PC-3 (cell line): Measurements from ENCODE around the gene HBB. TPM values are rescaled to one million over a fixed set of nuclear protein-coding genes. Genes with fewer than 3 reads are reported as not detected.
A peak's percentile ranks its signal among the peaks of the same experiment; 100 is the strongest.

Experiments used
- ATAC-seq: fragments of 200-7000 bp; cut with Tn5 transposase; 2 replicates; pipeline ENCODE4 v1.9.1; 2020; ENCODE audit warnings: mild to moderate bottlenecking, moderate library complexity
- BruUV-seq: library from RNA; stranded (reverse); fragments of 400-500 nt; replicated peaks from 2 replicates; lab custom pipeline; 2021; lab: Mats Ljungman, UMichigan
- CTCF ChIA-PET: fragments of 300-600 bp; sonication (Branson Sonifier 250); formaldehyde crosslinking; loops from one replicate; lab custom pipeline; 2022; ENCODE audit warnings: antibody characterized with exemption; lab: Charles Lee
- POLR2A ChIA-PET: fragments of 300-600 bp; sonication (Branson Sonifier 250); formaldehyde crosslinking; loops from one replicate; lab custom pipeline; 2022; ENCODE audit warnings: antibody characterized with exemption; ENCODE audit not compliant: unreplicated experiment; lab: Charles Lee
- DNase-seq: peaks from one replicate; pipeline ENCODE4 v3.0.0-alpha.2; 2015
- H2AFZ ChIP-seq: fragments of 300-600 bp; sonication (generic); 2 replicates; pipeline ENCODE4 v1.6.0; 2016; ENCODE audit warnings: antibody characterized with exemption, low read length
- H3F3A ChIP-seq: fragments of 300-600 bp; sonication (generic); one replicate; pipeline ENCODE4 v1.6.0; 2017; ENCODE audit warnings: antibody characterized with exemption, low read length, control low read depth, mild to moderate bottlenecking; ENCODE audit not compliant: unreplicated experiment
- H3K27ac ChIP-seq: fragments of 300-600 bp; sonication (generic); 2 replicates; pipeline ENCODE4 v1.5.1; 2016; ENCODE audit warnings: mild to moderate bottlenecking, low read length
- H3K27me3 ChIP-seq: fragments of 300-600 bp; sonication (generic); 2 replicates; pipeline ENCODE4 v1.6.1; 2016; ENCODE audit warnings: low read length, mixed read lengths
- H3K36me3 ChIP-seq: fragments of 300-600 bp; sonication (generic); 2 replicates; pipeline ENCODE4 v1.6.1; 2016; ENCODE audit warnings: low read depth, mixed run types, low read length, mixed read lengths
- H3K4me1 ChIP-seq: fragments of 300-600 bp; sonication (generic); 2 replicates; pipeline ENCODE4 v1.5.1; 2016; ENCODE audit warnings: low read length; ENCODE audit not compliant: insufficient read depth
- H3K4me2 ChIP-seq: fragments of 300-600 bp; sonication (generic); 2 replicates; pipeline ENCODE4 v1.6.0; 2016; ENCODE audit warnings: low read length
- H3K4me3 ChIP-seq: fragments of 300-600 bp; sonication (generic); 2 replicates; pipeline ENCODE4 v1.5.1; 2016; ENCODE audit warnings: mild to moderate bottlenecking, low read length, mixed read lengths
- H3K79me2 ChIP-seq: fragments of 300-600 bp; sonication (generic); 2 replicates; pipeline ENCODE4 v1.6.1; 2017; ENCODE audit warnings: low read length, mixed read lengths
- H3K9ac ChIP-seq: fragments of 300-600 bp; sonication (generic); 2 replicates; pipeline ENCODE4 v1.6.0; 2016; ENCODE audit warnings: mild to moderate bottlenecking, low read length
- H3K9me2 ChIP-seq: fragments of 300-600 bp; sonication (generic); replicated peaks from 2 replicates; pipeline ENCODE4 v1.6.1; 2016; ENCODE audit warnings: mixed run types, low read length, mixed read lengths
- H3K9me3 ChIP-seq: fragments of 300-600 bp; sonication (generic); 2 replicates; pipeline ENCODE4 v1.6.1; 2016; ENCODE audit warnings: low read length, mixed read lengths
- H4K20me1 ChIP-seq: fragments of 300-600 bp; sonication (generic); 2 replicates; pipeline ENCODE4 v1.6.1; 2016; ENCODE audit warnings: low read length, mixed read lengths
- EZH2 ChIP-seq: fragments of 300-600 bp; sonication (generic); IDR thresholded peaks from one replicate; pipeline ENCODE4 v1.6.1; 2017; ENCODE audit warnings: antibody characterized with exemption, mild to moderate bottlenecking, low read length; ENCODE audit not compliant: unreplicated experiment
- EZH2phosphoT487 ChIP-seq: fragments of 300-600 bp; sonication (generic); IDR thresholded peaks from 2 replicates; pipeline ENCODE4 v1.6.1; 2018; ENCODE audit warnings: mild to moderate bottlenecking, antibody characterized with exemption, low read length, borderline replicate concordance
- intact Hi-C: fragments of 100-400 bp; cut with micrococcal nuclease; formaldehyde crosslinking; loops from 2 replicates; pipeline ENCODE4 v1.9.0; 2023
- total RNA-seq: library from RNA; depleted of rRNA; stranded (reverse); fragments of >200 nt; gene quantifications from 2 replicates; pipeline ENCODE4 v1.2.3, GENCODE V29; 2014
- TF ChIP-seq, protein P1 (sequence below): fragments of 300-600 bp; sonication (generic); conservative IDR thresholded peaks from 2 replicates; pipeline ENCODE4 v1.5.1; 2017; ENCODE audit warnings: antibody characterized with exemption, low read depth, mild to moderate bottlenecking, low read length

The HBB gene
- total RNA-seq, 1 experiment from 2014 or later = not detected

DNA sequence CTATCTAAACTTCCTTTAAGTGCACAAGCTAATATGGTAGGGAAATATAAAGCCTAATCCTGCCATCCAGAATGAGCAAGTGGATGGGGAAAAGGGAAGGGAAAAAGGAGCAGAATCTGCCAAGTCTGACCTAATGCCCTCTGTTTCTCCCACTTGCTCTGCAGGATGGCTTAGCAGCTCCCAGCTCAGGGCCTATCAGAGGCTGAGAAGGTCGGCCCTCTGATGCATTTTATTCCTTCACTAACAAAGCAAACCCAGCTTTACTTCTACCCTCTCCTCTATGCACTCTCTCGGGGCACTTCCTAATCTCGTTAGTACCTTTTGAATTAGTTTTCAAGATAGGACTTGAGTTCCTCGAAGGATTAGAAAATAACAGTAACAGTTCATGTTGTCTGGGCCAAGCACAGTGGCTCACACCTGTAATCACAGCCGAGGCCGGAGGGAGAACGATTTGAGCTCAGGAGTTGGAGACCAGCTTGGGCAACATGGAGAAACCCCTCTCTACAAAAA lies 16.4 kb downstream of the HBB start:
- H3K4me2 ChIP-seq = no peak overlapping the region
- H2AFZ ChIP-seq = no peak overlapping the region
- H3K27ac ChIP-seq = no peak overlapping the region
- BruUV-seq = no TSS peak
- ChIA-PET CTCF (no interaction called here), POLR2A (no interaction called here)
- no peaks in the 10 kb centered on the region for H3F3A ChIP-seq
- no peaks in the 10 kb centered on the region for H3K9me3 ChIP-seq
- no peaks in the 10 kb centered on the region for H4K20me1 ChIP-seq
- TF ChIP-seq, protein P1, sequence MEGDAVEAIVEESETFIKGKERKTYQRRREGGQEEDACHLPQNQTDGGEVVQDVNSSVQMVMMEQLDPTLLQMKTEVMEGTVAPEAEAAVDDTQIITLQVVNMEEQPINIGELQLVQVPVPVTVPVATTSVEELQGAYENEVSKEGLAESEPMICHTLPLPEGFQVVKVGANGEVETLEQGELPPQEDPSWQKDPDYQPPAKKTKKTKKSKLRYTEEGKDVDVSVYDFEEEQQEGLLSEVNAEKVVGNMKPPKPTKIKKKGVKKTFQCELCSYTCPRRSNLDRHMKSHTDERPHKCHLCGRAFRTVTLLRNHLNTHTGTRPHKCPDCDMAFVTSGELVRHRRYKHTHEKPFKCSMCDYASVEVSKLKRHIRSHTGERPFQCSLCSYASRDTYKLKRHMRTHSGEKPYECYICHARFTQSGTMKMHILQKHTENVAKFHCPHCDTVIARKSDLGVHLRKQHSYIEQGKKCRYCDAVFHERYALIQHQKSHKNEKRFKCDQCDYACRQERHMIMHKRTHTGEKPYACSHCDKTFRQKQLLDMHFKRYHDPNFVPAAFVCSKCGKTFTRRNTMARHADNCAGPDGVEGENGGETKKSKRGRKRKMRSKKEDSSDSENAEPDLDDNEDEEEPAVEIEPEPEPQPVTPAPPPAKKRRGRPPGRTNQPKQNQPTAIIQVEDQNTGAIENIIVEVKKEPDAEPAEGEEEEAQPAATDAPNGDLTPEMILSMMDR = no peak
- TF ChIP-seq EZH2 (no peak), EZH2phosphoT487 (no peak)
- H3K4me3 ChIP-seq = no peak overlapping the region
- no peaks in the 10 kb centered on the region for H3K36me3 ChIP-seq
- H3K9me2 ChIP-seq = no peaks in the 10 kb centered on the region
- ATAC-seq = no peak
- H3K27me3 ChIP-seq = no peaks in the 10 kb centered on the region
- no peaks in the 10 kb centered on the region for H3K79me2 ChIP-seq
- H3K4me1 ChIP-seq = no peaks in the 10 kb centered on the region
- intact Hi-C loops = no loop called here
- no peak for DNase-seq
- no peak overlapping the region for H3K9ac ChIP-seq

DNA sequence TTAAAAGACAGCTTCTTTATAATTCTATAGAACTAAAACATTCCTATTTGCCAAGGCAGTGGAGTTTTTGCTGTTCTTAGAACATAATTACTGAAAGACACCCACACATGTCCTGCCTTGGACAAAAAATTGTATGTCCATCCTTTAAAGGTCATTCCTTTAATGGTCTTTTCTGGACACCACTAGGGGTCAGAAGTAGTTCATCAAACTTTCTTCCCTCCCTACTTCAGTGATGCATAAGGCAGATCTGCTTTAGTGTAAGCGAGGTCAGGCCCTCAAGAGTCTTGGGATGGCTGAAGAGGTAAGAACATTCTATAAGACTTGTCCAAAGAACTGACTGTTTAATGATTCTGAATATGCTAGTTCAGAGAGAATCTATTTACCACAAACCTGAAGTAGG lies 22.1 kb downstream of the HBB start:
- CTCF ChIA-PET = no interaction called here

DNA sequence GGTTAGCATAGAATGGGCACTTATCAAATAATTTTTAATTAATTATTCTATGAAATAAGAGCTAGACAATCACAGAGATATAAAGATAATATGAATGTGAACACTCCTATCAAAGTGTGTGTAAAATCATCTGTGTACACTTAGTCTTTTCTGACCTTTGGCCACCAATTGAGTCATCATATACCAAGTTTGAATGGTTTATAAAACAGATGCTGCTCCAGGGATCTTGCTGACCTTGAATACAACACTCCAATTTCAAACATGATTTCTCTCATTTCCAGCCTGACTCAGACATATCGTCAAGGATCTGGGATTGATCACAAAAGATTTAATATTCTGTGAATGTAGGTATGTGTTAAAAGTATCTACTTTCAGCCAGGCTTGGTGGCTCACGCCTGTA lies 23.5 kb downstream of the HBB start:
- H3K9ac ChIP-seq = no peak overlapping the region
- DNase-seq (no peak), ATAC-seq (no peak)
- H4K20me1 ChIP-seq = no peaks in the 10 kb centered on the region
- no peaks in the 10 kb centered on the region for H3K9me3 ChIP-seq
- no peaks in the 10 kb centered on the region for H3F3A ChIP-seq
- intact Hi-C loops = loop anchor here (10.0 kb wide), 1 partner anchor 601 kb away; the partner anchor contains the start of gene OR52N2
- BruUV-seq = no TSS peak
- no peak overlapping the region for H3K27ac ChIP-seq
- H3K4me1 ChIP-seq = no peaks in the 10 kb centered on the region
- H3K4me3 ChIP-seq = no peak overlapping the region
- no peak overlapping the region for H3K4me2 ChIP-seq
- no peaks in the 10 kb centered on the region for H3K79me2 ChIP-seq
- no peaks in the 10 kb centered on the region for H3K27me3 ChIP-seq
- H2AFZ ChIP-seq = no peak overlapping the region
- ChIA-PET CTCF (no interaction called here), POLR2A (no interaction called here)
- H3K9me2 ChIP-seq = no peaks in the 10 kb centered on the region
- TF ChIP-seq, protein P1 = no peak
- TF ChIP-seq EZH2phosphoT487 = no peak
- no peak for TF ChIP-seq EZH2
- no peaks in the 10 kb centered on the region for H3K36me3 ChIP-seq

More for the DNA sequence above, 22.1 kb downstream of the HBB start:
- ATAC-seq = peak; percentile 82
- no peaks in the 10 kb centered on the region for H3K27me3 ChIP-seq
- H3K27ac ChIP-seq = no peak overlapping the region
- intact Hi-C loops = loop anchor here (1.0 to 10.0 kb wide), 3 partner anchors 87 to 600 kb away; partner anchors contain the start of gene OR52N2
- no peaks in the 10 kb centered on the region for H3F3A ChIP-seq
- no peak overlapping the region for H3K9ac ChIP-seq
- H3K36me3 ChIP-seq = no peaks in the 10 kb centered on the region
- POLR2A ChIA-PET = no interaction called here
- H3K4me3 ChIP-seq = no peak overlapping the region
- no peaks in the 10 kb centered on the region for H3K4me1 ChIP-seq
- no peaks in the 10 kb centered on the region for H4K20me1 ChIP-seq
- BruUV-seq = no TSS peak
- no peaks in the 10 kb centered on the region for H3K9me3 ChIP-seq
- TF ChIP-seq, protein P1 = peak; percentile 62
- no peak for TF ChIP-seq EZH2
- H2AFZ ChIP-seq = no peak overlapping the region
- H3K4me2 ChIP-seq = no peak overlapping the region
- DNase-seq = peak; percentile 59
- H3K9me2 ChIP-seq = no peaks in the 10 kb centered on the region
- no peaks in the 10 kb centered on the region for H3K79me2 ChIP-seq
